SIG-M5 (cell line): ENCODE data around the gene TRAF4.
A peak's percentile ranks its signal among the peaks of the same experiment; 100 is the strongest.
"Not testable (repeated sequence)": the region's sequence is repeated elsewhere in the genome, so short reads cannot be mapped to it uniquely, and the experiment has no call there.

Experiments used
- DNase-seq: peaks from one replicate; lab custom pipeline; 2025; lab: John Stamatoyannopoulos, UW

Gene TRAF4

DNA sequence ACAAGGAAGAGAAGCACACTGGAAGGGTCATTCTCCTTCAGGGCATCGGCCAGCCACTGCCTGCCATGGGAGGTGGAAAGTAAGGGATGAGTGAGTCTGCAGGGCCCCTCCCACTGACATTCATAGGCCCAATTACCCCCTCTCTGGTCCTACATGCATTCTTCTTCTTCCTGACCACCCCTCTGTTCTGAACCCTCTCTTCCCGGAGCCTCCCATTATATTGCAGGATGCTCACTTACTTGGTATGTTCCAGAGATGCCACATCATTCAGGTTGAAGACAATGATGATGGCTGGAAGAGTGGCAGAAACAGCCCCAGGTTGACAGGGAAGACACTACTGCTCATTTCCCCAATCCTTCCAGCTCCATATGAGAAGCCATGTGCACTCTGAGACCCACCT, 28.6 kb upstream of the TRAF4 start:
- no peak for DNase-seq

DNA sequence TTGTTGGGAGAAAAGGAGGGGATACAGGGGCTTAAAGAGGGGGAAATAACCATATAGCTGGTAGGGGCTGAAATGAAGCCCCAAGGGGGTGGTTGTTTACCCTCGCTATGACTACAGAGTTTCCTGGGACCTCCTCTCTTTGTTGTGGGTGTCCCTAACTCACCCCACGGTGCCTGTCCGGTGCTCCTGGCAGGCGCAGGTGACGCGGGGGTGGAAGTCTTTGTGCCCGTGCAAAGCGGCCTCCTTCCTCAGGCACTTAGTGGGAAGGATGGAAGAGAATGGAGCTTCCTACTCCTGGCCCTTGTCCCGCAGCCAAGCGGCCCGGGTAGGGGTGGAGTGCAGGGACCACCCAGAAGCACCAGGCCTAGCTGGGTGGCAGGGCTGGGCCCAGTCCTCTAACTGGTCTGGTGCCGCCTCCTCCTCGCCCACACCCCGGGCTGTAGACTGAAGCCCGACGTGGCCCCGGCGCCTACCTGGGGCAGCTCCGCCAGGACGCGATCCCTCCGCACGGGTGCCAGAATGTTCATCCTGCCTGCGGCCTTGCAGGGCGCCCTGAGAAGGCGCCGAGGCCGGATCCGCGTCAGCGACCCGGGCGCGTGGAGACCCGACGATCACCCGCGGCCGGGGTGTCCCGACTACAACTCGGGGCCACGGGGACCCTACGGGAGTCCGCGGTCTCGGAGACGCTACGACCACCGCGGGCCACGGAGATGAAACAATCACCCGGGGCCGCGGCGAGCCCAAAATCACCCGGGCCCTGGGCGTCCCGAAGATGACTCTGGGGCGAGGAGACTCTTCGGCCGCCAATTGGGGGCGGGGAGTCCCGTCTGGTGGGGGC, 26.9 kb upstream of the TRAF4 start:
- no peak for DNase-seq

DNA sequence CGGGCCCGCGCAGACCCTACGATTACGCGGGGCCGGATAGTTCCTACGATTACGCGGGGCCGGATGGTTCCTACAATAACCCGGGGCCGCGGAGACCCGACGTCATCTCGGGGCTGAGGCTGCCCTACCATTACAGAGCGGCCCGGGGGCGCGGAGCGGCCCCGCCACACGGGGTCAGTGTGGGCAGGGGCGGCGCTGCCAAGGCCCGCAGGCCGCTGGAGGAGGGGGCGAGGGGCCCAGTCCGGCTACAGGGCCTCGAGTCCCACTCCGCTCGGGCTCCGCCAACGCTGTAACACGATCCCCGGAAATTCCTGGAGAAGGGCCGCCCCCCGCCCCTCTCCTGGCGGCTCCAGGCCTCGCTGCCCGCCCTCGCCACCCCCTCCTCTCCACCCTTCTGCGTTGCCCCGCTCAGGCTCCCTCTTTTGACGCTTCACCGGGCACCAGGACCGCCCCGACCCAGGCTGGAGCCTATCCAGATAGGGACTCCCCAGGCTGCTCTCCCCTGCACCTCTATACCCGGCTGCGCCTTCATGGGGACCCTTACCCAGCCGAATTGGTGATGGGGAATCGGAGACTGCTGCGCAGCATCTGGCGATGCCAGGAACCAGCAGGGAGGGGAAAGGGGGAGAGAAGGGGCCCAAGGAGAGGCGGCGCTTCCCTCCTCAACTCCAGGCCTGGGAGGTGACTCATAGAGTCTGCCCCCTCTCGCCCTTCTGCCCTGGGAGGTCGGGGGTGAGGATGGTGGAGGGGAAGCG, 26.1 kb upstream of the TRAF4 start, which contains the start of gene RAB34:
Gene RAB34, minus strand, starts transcription at position 291 of the 755 bp plus-strand sequence. CDS start 602 bp downstream, outside the sequence.
- no peak for DNase-seq

DNA sequence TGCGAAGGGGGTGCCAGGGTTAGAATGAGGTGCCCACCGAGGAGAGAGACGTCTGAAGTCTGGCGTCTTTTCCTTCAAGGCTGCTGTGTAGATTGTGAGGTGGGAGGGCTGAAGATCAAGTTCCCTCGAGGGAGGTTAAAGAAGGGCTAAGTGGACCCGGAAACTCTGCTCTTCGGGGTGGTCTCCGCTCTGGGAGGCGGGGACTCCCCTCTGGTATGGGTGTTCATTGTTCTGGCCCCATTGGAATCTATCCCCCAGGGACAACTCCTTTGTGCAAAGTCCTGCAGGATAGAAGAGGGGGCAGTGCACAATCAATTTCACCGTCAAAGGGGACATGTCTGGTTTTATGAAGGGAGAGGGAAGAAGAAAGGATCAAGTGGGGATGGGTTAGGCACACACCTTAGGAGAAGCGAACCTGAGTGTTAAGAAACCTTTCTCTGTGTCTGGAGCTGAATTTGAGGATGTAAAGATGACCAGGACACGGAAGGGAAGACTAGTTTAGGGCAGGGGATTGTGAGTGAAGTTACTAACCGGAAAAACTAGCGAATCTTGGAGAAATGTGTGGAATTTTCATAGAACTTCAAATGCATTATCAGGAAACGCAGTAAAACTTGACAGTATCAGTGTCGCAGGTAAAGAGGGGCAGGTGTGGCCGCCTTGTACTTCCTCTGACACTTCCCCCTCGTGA, 25.3 kb upstream of the TRAF4 start:
- no peak for DNase-seq

DNA sequence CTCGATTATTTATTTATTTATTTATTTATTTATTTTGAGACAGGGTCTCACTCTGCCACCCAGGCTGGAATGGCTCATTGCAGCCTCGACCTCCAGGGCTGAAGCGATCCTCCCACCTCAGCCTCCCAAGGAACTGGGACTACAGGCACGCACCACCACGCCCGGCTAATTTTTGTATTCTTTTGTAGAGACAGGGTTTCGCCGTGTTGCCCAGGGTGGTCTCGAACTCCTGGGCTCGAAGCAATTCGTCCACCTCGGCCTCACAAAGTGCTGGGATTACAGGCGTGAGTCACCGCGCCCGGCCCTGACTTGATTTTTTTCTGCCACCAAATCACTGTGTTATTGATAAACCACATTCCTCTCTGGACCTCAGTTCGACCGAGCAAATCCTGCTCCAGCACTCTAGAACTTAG, 24.8 kb upstream of the TRAF4 start:
- no peak for DNase-seq

DNA sequence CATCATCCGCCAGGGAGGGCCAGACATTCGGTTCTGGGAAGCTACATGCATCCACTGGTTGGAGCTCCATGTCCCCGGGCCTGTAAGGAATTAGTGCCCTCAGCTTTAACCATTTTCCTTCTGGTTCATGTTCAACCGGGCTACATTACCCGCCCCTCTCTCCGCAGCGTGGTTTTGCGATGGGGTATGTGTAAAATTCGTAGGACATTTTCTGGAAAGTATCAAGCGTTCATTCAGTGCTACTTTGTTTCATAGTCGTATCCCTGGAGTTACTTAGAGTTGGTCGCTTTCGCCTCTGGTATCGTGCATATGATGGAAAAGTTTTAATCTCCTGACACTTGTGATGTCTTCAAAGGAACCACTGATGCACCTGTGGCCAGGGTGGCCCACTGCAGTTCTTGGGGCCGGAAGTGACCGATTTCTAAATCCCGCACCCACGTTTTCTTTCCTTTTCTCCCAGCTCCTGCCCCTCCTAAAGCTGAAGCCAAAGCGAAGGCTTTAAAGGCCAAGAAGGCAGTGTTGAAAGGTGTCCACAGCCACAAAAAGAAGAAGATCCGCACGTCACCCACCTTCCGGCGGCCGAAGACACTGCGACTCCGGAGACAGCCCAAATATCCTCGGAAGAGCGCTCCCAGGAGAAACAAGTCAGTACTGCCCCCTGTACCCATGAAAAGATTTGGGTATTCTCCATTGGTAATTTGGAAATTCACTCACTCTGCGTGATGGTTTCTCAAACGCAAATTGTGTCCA, 23.4 kb upstream of the TRAF4 start:
- no peak for DNase-seq

DNA sequence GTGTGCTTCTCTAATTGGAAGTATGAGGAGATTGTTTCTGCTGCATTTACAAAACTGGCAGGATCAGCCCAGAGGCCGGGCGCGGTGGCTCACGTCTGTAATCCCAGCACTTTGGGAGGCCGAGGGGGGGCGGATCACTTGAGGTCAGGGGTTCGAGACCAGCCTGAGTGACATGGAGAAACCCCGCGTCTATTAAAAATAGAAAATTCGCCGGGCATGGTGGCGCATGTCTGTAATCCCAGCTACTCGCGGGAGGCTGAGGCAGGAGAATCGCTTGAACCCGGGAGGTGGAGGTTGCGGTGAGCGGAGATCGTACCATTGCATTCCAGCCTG, 22.8 kb upstream of the TRAF4 start:
- not testable (repeated sequence) for DNase-seq

DNA sequence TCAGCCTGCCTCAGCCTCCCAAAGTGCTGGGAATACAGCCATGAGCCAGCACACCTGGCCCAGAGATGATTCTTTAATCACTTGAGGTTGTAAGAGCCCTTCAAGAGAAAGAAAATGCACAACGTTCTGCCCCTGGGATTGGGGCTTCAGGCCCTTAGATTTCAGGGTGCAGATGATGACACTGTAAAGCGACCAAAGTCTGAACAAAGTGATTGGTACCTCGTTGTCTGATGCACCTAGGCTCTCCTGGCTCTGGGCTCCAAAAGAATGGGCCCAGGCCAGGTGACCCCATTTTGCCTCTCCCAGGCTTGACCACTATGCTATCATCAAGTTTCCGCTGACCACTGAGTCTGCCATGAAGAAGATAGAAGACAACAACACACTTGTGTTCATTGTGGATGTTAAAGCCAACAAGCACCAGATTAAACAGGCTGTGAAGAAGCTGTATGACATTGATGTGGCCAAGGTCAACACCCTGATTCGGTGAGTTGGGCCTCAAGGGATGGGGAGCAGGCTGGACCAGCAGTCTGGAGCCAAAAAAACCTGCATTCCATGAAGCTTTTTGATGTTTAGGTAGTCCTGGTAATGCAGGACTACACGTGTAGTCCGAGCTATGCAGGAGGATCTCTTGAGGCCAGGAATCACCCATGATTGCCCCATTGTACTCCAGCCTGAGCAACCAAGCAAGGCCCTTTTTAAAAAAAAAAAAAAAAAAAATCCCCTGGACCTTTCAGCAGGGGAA, 21.2 kb upstream of the TRAF4 start:
- no peak for DNase-seq

DNA sequence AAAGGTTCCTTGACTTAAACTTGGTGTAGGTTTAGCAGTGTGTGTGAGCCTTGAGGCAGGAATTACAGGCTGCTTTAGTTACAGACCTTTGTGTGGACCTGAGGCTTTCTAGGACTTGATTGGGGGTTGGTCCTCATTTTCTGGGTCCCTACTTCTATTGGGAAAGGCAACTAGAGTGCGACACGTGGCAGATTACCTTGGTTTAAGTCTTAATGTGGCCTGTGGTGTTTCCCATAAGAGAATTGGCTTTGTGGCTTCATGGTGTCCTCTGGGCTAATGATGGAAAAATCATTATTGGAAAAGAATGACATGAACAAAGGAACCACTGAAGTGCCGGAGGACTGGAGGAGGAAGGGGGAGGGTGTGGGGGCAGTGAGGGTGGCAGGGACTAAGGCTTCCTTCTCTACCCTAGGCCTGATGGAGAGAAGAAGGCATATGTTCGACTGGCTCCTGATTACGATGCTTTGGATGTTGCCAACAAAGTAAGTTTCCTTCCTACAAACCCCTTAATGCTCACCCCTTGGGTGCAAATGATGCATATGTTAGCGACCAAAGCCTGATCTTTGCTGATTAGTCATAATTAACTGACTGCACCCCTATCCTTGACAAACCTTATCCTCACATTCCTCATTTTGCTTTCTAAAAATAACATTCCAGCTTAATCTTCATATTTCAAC, 20.5 kb upstream of the TRAF4 start:
- no peak for DNase-seq

DNA sequence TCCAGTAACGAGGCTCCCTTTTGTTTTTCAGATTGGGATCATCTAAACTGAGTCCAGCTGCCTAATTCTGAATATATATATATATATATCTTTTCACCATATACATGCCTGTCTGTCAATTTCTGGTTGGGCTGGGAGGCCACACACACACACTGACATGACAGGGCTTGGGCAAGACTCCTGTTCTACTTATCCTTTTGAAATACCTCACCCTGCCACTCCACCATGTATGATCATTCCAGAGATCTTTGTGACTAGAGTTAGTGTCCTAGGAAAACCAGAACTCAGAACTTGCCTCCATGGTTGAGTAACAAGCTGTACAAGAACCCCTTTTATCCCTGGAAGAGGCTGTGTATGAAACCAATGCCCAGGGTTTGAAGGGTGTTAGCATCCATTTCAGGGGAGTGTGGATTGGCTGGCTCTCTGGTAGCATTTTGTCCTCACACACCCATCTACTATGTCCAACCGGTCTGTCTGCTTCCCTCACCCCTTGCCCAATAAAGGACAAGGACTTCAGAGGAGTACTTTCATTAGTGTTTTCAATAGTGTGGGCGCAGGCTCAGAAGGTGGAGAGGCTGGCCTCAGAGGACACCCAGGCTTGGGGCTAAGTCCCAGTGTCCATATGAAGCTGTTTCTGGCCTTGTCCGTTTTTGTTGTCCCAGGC, 19.8 kb upstream of the TRAF4 start:
- DNase-seq = not testable (repeated sequence)

DNA sequence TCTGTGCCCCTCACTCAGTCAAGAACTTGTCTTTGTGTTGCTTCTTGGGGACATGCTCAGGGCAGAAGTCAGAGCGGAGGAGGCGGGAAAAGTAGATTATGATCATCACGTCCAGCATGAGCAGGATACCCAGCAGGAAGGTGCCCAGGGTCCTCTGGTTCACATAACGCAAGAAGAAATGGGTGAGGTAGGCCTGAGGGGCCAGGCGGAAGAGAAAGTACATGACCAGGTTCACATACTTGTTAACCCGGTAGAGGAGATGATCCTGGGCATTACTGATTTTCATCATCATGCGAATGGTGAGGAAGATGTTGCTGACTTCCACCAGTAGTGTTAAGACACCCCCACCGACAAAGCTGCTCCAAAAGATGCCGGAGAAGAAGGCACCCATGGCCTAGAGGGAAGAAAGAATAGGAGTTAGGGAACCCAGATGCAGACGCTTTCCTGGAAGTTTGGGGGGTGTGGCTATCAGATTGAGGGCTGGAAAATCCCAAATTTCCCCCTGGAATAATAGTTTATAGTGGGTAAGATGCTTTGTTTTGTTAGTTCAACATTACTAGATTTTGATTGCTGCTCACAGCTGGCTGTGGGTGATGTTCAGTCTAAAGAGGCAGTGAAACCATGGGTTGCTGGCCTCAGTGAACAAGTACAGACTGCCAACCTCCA, 19.2 kb upstream of the TRAF4 start:
- no peak for DNase-seq

DNA sequence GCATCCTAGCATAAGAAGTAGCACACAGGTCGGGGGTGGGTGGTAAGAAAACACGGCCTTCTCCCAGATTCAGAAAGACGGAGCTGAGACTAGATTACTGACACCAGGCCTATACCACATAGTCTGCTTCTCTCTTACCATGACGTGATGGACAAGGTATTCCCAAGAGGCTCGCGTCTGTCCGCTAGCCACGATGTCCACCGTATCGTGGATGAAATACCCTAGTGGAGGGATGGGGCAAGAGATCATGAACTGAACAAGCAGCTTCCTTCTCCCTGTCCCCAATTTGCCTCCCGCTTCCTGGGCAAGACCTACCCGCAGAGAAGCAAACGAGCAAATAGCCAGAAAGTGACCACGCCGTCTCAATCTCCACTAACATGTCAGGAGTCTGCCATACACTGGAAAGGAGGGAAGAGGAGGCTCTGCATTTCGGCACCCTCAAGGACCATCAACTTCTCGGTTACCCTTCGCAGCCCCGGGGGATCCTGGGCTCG, 18.6 kb upstream of the TRAF4 start:
- DNase-seq = peak; percentile 62

DNA sequence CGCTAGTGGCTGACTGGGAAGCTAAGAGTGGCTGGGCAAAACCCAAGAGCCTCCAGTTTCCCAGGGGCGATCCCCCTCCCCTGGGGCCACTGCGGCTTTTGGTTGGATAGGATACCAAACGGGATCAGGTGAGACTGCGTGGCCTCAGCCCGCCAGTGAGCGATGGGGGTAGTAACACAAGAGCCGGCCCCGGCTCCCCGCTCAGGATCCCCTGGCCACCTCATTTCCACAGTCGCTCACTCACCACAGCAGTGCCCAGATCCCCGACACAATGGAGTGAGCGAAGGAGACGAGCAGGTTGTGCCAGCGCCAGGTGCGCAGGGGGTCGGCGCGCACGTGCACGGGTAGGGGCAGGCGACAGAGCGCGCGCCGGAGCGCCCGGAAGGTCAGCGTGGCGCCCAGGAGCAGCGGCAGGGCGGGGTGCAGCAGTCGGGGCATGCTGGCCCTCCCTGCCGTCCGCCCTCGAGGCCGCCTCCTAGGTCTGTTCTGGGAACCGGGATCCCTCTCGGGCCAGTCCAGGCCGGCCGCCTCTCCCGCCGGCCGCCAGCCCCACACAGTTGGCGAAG, 18.1 kb upstream of the TRAF4 start:
- no peak for DNase-seq

DNA sequence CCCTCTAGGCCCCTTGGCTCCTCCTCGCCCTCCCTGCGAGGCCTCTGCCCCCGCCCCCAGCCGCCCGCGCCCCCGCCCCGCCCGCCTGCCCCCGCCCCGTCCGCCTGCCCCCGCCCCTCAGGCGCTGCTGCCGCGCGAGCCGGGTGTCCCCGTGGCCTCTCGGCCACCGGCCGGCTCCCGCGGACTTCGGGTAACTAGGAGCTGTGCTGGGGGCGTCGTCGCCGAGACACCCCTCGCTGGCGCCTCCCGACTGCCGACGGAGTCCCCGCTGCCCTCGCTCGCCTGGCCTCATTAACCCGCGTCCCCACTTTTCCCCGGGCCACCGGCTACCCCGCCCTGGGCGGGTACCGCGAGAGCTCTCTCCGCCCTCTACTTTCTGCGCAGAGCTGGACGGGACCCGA, 17.6 kb upstream of the TRAF4 start, which contains the start of gene TLCD1:
Gene TLCD1, minus strand, starts transcription at position 8 of the 401 bp plus-strand sequence. CDS start 136 bp downstream, outside the sequence.
- DNase-seq = no peak

DNA sequence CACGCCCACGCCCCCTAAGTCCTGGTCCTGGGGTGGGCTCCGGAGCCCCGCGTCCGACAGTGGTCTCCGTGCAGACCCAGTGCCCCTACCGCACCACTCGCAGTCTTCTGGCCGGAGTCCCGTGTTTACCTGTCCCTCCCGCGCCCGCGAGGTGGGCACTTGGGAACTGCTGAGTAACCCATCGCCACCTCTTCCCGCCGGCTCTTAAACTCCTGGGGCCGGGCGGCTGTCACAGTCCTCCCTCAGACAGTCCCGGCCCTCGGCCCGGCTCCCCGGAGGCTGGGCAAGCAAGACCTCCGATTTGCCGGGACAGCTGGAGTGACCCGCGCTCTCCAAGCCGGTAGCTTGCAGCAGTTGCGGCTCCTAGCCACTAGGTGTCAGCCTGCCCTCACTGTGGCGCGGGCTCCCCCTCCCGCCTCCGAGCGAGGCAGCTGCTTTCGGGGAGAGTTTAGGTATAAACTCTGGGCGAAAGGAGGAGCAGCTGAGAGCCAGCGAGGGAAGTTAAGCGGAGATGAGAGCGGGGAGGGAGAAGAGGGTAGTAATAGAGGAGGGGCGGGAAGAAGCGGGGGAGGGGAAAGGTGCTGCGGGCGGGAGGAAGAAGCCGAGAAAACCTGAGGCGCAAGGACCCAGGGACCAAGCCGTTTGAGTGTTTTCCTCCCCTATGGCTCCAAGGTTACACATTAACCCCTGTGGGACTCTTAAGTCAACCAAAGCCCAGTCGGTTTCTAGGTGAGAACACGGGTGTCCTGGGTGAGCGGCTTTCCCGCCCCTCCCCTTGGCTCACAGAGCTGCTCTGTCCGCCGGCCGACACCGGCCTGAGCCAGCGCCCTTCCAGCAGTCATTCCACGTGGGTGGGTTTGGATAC, 17.0 kb upstream of the TRAF4 start:
- peak; percentile 50 for DNase-seq

DNA sequence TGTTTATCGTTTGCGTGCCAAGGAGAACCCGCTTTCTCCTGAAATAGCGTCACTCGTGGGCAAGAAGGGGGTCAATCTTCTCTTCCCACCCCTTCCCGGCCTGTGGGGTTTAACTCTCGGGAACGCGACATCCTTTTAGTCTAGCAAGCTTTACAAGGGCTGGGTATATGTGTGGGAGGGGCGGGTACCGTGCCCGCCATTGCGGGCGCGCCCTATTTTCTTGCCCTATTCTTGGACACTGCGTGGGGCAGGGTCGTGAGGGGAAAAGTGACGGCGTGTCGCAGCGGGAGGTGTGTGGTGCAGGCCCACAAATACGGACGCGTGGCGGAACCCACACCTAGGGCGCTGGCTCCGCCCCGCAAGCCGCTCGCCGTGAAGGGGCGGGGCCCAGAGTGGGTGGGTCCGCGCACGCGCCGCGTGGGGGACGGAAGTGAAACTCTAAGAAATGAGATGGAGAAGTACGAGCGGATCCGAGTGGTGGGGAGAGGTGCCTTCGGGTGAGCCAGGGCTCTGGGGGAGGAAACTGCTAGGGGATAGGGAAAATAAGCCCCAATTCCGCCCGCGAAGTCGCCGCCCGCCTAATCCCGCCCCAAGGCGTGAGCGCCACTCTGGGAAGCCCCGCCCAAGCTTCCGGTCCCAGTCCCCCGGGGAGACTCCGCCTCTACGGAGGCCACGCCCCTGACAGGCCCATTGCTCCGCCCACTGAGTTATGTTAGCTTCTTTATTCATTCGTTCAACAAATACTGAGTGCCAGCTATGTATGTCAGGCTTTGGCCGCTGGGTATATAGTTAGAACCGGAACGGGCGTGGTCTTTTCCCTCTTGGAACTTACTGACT, 15.2 kb upstream of the TRAF4 start, which contains the start of gene NEK8:
Gene NEK8, plus strand, starts transcription at position 425 of the 837 bp plus-strand sequence. Its CDS starts 26 bp downstream, at position 451.
- peak; percentile 97 for DNase-seq

DNA sequence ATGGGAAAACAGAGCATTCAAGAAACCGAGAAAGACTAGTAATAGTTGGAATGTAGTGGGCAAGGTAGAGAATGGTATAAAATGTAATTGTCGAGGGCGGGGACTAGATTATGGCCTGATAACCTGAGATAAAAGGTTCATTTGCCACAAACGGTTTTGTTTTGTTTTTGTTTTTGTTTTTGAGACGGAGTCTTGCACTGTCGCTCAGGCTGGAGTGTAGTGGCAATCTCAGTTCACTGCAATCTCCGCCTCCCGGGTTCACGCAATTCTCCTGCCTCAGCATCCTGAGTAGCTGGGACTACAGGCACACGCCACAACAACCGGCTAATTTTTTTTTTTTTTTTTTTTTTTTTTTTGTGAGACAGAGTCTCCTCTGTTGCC, 13.9 kb upstream of the TRAF4 start:
- no peak for DNase-seq
